Prostate gland (tissue), 2 donors: ENCODE results near the gene CYP2A13.

ENCODE experiments used
- CTCF ChIP-seq, 4 experiments: fragments of 200-600 bp in 2 of 4; fragments of 450-650 bp in 2 of 4; sonication (generic) in 2 of 4; IDR thresholded peaks; 1 replicate in 3 of 4; 2 replicates in 1 of 4; pipeline ENCODE4 v1.5.1; 2016 to 2019; ENCODE audit warnings: antibody characterized with exemption in 4 of 4, mild to moderate bottlenecking in 2 of 4, moderate library complexity in 2 of 4
- POLR2A ChIP-seq: fragments of 450-650 bp; IDR thresholded peaks from one replicate; pipeline ENCODE4 v1.6.1; 2016; ENCODE audit warnings: antibody characterized with exemption, mild to moderate bottlenecking

GRCh38 chr19:41134616-41135015 is 46.4 kb downstream of the CYP2A13 start:
- no peak for TF ChIP-seq POLR2A
- no peak for TF ChIP-seq CTCF (IDR thresholded peaks at IDR 0.05)
